ENCODE measurements around the gene SLU7.

DNA sequence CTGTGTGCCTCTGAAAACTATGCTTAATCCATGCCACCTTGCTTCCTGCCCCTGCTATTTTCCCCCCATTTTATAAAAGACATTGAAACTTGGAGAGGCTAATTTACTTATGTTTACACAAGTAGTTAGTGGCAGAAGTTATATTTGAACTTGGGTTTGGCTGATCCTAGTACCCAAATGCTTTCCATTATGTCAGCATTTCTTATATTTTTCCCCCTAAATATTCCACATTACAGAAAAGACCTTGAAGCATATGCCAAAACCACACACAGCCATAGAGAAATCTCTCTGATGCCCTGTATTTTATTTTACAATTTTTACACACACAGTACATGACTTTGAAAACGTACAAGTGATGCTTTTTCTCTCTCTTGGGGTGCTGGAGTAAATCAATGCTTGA is 59.6 kb downstream of the SLU7 start:
- TF ChIP-seq, protein P1, sequence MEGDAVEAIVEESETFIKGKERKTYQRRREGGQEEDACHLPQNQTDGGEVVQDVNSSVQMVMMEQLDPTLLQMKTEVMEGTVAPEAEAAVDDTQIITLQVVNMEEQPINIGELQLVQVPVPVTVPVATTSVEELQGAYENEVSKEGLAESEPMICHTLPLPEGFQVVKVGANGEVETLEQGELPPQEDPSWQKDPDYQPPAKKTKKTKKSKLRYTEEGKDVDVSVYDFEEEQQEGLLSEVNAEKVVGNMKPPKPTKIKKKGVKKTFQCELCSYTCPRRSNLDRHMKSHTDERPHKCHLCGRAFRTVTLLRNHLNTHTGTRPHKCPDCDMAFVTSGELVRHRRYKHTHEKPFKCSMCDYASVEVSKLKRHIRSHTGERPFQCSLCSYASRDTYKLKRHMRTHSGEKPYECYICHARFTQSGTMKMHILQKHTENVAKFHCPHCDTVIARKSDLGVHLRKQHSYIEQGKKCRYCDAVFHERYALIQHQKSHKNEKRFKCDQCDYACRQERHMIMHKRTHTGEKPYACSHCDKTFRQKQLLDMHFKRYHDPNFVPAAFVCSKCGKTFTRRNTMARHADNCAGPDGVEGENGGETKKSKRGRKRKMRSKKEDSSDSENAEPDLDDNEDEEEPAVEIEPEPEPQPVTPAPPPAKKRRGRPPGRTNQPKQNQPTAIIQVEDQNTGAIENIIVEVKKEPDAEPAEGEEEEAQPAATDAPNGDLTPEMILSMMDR (conservative IDR thresholded peaks at IDR 0.05 in 1 of 2, IDR thresholded peaks at IDR 0.05 in 1 of 2; ENCODE audit: extremely low read depth in 1 of 2, insufficient read depth in 1 of 2, low read depth in 1 of 2, low read length in 2 of 2), result no peak
- TF ChIP-seq EZH2 (IDR thresholded peaks at IDR 0.05; ENCODE audit: borderline replicate concordance, low read length), result no peak
